H1 (cell line): ENCODE data around the gene COL28A1. TPM values are rescaled to one million over a fixed set of nuclear protein-coding genes. Genes with fewer than 3 reads are reported as not detected.

Experiments
- EP300 ChIP-seq, 2 experiments: IDR thresholded peaks; 1 replicate in 1 of 2; 2 replicates in 1 of 2; pipeline ENCODE4 v1.6.1; 2011 to 2012; ENCODE audit warnings: low read depth in 2 of 2, low read length in 2 of 2, mild to moderate bottlenecking in 2 of 2, borderline replicate concordance in 1 of 2, inconsistent platforms in 1 of 2, moderate library complexity in 1 of 2
- KDM4A ChIP-seq: IDR thresholded peaks from one replicate; pipeline ENCODE4 v1.7.1; 2012; ENCODE audit warnings: low read depth, mild to moderate bottlenecking, moderate library complexity, low read length, inconsistent platforms; ENCODE audit not compliant: severe bottlenecking
- polyA plus RNA-seq, 7 experiments: library from polyadenylated mRNA; depleted of rRNA in 3 of 7; stranded (reverse) in 5 of 7; unstranded in 2 of 7; fragments of >200 nt in 5 of 7; fragments of 200-250 nt in 2 of 7; gene quantifications; 1 replicate in 5 of 7; 2 replicates in 1 of 7; 4 replicates in 1 of 7; pipeline versions ENCODE4 v1.2.1 to v1.2.3, GENCODE V29; 2011 to 2013; ENCODE audit warnings: missing spikeins in 2 of 7, mixed read lengths in 2 of 7
- total RNA-seq: library from RNA; stranded (reverse); fragmentation: NEBNext Ultra II Directional; extraction: Animal tissue kit (Norgen Biotek cat#: 25700); gene quantifications from 2 replicates; pipeline ENCODE4 v1.2.1, GENCODE V29; 2021

The COL28A1 gene
- total and polyA plus RNA-seq, 2 of the 8 experiments (the other 6 are each of a cell fraction or from before 2014, with no cell fraction given) = 0.22 to 0.38 TPM

- TF ChIP-seq EP300 (IDR thresholded peaks at IDR 0.05; ENCODE audit: borderline replicate concordance in 1 of 2, low read depth in 2 of 2, low read length in 2 of 2) (no peak), KDM4A (no peak)
Measured at GRCh38 chr7:7481802-7482201, 53.9 kb downstream of the COL28A1 start (continued).
